H9 (cell line): ENCODE measurements around the gene MCHR1. TPM values are rescaled to one million over a fixed set of nuclear protein-coding genes. Genes with fewer than 3 reads are reported as not detected.

Experiments
- DNase-seq: peaks from one replicate; pipeline ENCODE4 v3.0.0-alpha.2; 2017
- H2AFZ ChIP-seq: one replicate; pipeline ENCODE4 v1.6.1; 2013; ENCODE audit warnings: mild to moderate bottlenecking, low read length, control low read depth, moderate library complexity
- H2AK5ac ChIP-seq: 2 replicates; pipeline ENCODE4 v1.6.1; 2013; ENCODE audit warnings: low read length, control low read depth, mixed read lengths; ENCODE audit not compliant: insufficient read length
- H2BK120ac ChIP-seq: one replicate; pipeline ENCODE4 v1.6.1; 2013; ENCODE audit warnings: low read depth, mild to moderate bottlenecking, low read length, control low read depth, inconsistent platforms; ENCODE audit not compliant: poor library complexity, severe bottlenecking
- H2BK12ac ChIP-seq: 2 replicates; pipeline ENCODE4 v1.6.1; 2013; ENCODE audit warnings: low read length, control low read depth, mixed read lengths, low read depth; ENCODE audit not compliant: insufficient read length
- H2BK15ac ChIP-seq: 2 replicates; pipeline ENCODE4 v1.6.1; 2013; ENCODE audit warnings: low read depth, low read length, control low read depth
- H2BK20ac ChIP-seq: one replicate; pipeline ENCODE4 v1.6.1; 2013; ENCODE audit warnings: low read depth, mild to moderate bottlenecking, low read length, control low read depth, inconsistent platforms; ENCODE audit not compliant: poor library complexity, severe bottlenecking
- H2BK5ac ChIP-seq: 2 replicates; pipeline ENCODE4 v1.6.1; 2013; ENCODE audit warnings: low read length, control low read depth, mixed read lengths; ENCODE audit not compliant: insufficient read length
- H3K14ac ChIP-seq: 2 replicates; pipeline ENCODE4 v1.6.1; 2013; ENCODE audit warnings: low read length, control low read depth; ENCODE audit not compliant: insufficient read depth
- H3K18ac ChIP-seq: 2 replicates; pipeline ENCODE4 v1.6.1; 2013; ENCODE audit warnings: low read depth, mild to moderate bottlenecking, mixed read lengths, low read length, control low read depth; ENCODE audit not compliant: insufficient read length
- H3K23ac ChIP-seq: 2 replicates; pipeline ENCODE4 v1.6.1; 2013; ENCODE audit warnings: low read length, control low read depth, mixed read lengths, low read depth; ENCODE audit not compliant: insufficient read length
- H3K23me2 ChIP-seq: 2 replicates; pipeline ENCODE4 v1.6.1; 2013; ENCODE audit warnings: low read depth, mild to moderate bottlenecking, mixed read lengths, low read length, control low read depth; ENCODE audit not compliant: insufficient read length, poor library complexity, severe bottlenecking
- H3K27ac ChIP-seq: 2 replicates; pipeline ENCODE4 v1.5.1; 2013; ENCODE audit warnings: low read length, control low read depth, mixed read lengths, low read depth; ENCODE audit not compliant: insufficient read length
- H3K27me3 ChIP-seq: 2 replicates; pipeline ENCODE4 v1.6.1; 2013; ENCODE audit warnings: low read length, control low read depth, inconsistent platforms; ENCODE audit not compliant: insufficient read depth
- H3K4ac ChIP-seq: 2 replicates; pipeline ENCODE4 v1.6.1; 2013; ENCODE audit warnings: low read depth, mild to moderate bottlenecking, control low read depth, inconsistent platforms, low read length, moderate library complexity
- H3K4me1 ChIP-seq: 2 replicates; pipeline ENCODE4 v1.6.1; 2013; ENCODE audit warnings: low read length, control low read depth, inconsistent platforms; ENCODE audit not compliant: insufficient read depth
- H3K4me2 ChIP-seq: 2 replicates; pipeline ENCODE4 v1.6.1; 2013; ENCODE audit warnings: low read length, control low read depth, mixed read lengths; ENCODE audit not compliant: insufficient read length, insufficient read depth
- H3K56ac ChIP-seq: 2 replicates; pipeline ENCODE4 v1.6.1; 2013; ENCODE audit warnings: low read depth, mild to moderate bottlenecking, mixed read lengths, low read length, control low read depth; ENCODE audit not compliant: insufficient read length
- H3K79me1 ChIP-seq: 2 replicates; pipeline ENCODE4 v1.6.1; 2013; ENCODE audit warnings: low read depth, mild to moderate bottlenecking, moderate library complexity, low read length, control low read depth, inconsistent platforms; ENCODE audit not compliant: insufficient read depth, poor library complexity, severe bottlenecking
- H3K79me2 ChIP-seq: 2 replicates; pipeline ENCODE4 v1.6.1; 2013; ENCODE audit warnings: low read length, control low read depth, inconsistent platforms; ENCODE audit not compliant: insufficient read depth
- H3K9ac ChIP-seq: 2 replicates; pipeline ENCODE4 v1.6.1; 2013; ENCODE audit warnings: low read length, control low read depth, mixed read lengths; ENCODE audit not compliant: insufficient read length; ENCODE audit errors: extremely low read depth
- H3K9me3 ChIP-seq: one replicate; pipeline ENCODE4 v1.6.1; 2013; ENCODE audit warnings: low read depth, low read length, inconsistent platforms; ENCODE audit not compliant: control insufficient read depth
- H3T11ph ChIP-seq: one replicate; pipeline ENCODE4 v1.6.1; 2013; ENCODE audit warnings: mild to moderate bottlenecking, low read length, control low read depth, inconsistent platforms
- H4K20me1 ChIP-seq: one replicate; pipeline ENCODE4 v1.6.1; 2013; ENCODE audit not compliant: control insufficient read depth, insufficient read length, insufficient read depth
- H4K5ac ChIP-seq: 2 replicates; pipeline ENCODE4 v1.6.1; 2013; ENCODE audit warnings: low read depth, mild to moderate bottlenecking, mixed read lengths, low read length, control low read depth; ENCODE audit not compliant: insufficient read length
- H4K8ac ChIP-seq: replicated peaks from 2 replicates; pipeline ENCODE4 v1.6.1; 2013; ENCODE audit warnings: low read length, control low read depth, mixed read lengths, low read depth; ENCODE audit not compliant: insufficient read length
- H4K91ac ChIP-seq: 2 replicates; pipeline ENCODE4 v1.6.1; 2013; ENCODE audit warnings: low read depth, mild to moderate bottlenecking, moderate library complexity, mixed read lengths, low read length, control low read depth; ENCODE audit not compliant: insufficient read length
- H3K27ac Mint-ChIP-seq, 3 experiments: 2 replicates in 2 of 3; 3 replicates in 1 of 3; pipeline ENCODE4 v1.8.0; 2020 to 2021; ENCODE audit warnings: mixed read lengths in 3 of 3, mild to moderate bottlenecking in 1 of 3, moderate library complexity in 1 of 3
- H3K27me3 Mint-ChIP-seq: 2 replicates; pipeline ENCODE4 v1.8.0; 2021; ENCODE audit warnings: low read depth, mild to moderate bottlenecking, moderate library complexity, mixed read lengths
- H3K36me3 Mint-ChIP-seq, 3 experiments: 2 replicates in 2 of 3; 3 replicates in 1 of 3; pipeline ENCODE4 v1.8.0; 2020 to 2021; ENCODE audit warnings: low read depth in 3 of 3, mixed read lengths in 3 of 3; ENCODE audit not compliant: insufficient read depth in 1 of 3
- H3K4me1 Mint-ChIP-seq, 2 experiments: 2 replicates each; pipeline ENCODE4 v1.8.0; 2020; ENCODE audit warnings: mixed read lengths in 2 of 2
- H3K4me3 Mint-ChIP-seq, 2 experiments: 2 replicates in 1 of 2; 3 replicates in 1 of 2; pipeline ENCODE4 v1.8.0; 2020 to 2021; ENCODE audit warnings: mild to moderate bottlenecking in 2 of 2, mixed read lengths in 2 of 2, moderate library complexity in 1 of 2
- H3K9me3 Mint-ChIP-seq, 2 experiments: 2 replicates in 1 of 2; 3 replicates in 1 of 2; pipeline ENCODE4 v1.8.0; 2020; ENCODE audit warnings: mild to moderate bottlenecking in 2 of 2, mixed read lengths in 2 of 2, moderate library complexity in 1 of 2
- WGBS: extraction: QIAGEN DNeasy Blood & Tissue Kit; methylation state at CpG from one replicate; pipeline ENCODE4 v1.1.7; 2013; ENCODE audit warnings: missing lambda C conversion rate, low lambda C conversion rate, mixed read lengths; ENCODE audit not compliant: insufficient read length; ENCODE audit errors: extremely low coverage; 5-methylcytosine and 5-hydroxymethylcytosine counted together
- total RNA-seq: library from RNA; stranded (reverse); gene quantifications from 2 replicates; pipeline ENCODE4 v1.2.1, GENCODE V29; 2021
- TF ChIP-seq, protein P1 (sequence below): fragments of 200-600 bp; sonication (generic); conservative IDR thresholded peaks from 3 replicates; pipeline ENCODE4 v1.8.0; 2021; ENCODE audit warnings: antibody characterized with exemption, mild to moderate bottlenecking

The MCHR1 gene
- total RNA-seq, 1 experiment from 2014 or later: 2.9 TPM

DNA sequence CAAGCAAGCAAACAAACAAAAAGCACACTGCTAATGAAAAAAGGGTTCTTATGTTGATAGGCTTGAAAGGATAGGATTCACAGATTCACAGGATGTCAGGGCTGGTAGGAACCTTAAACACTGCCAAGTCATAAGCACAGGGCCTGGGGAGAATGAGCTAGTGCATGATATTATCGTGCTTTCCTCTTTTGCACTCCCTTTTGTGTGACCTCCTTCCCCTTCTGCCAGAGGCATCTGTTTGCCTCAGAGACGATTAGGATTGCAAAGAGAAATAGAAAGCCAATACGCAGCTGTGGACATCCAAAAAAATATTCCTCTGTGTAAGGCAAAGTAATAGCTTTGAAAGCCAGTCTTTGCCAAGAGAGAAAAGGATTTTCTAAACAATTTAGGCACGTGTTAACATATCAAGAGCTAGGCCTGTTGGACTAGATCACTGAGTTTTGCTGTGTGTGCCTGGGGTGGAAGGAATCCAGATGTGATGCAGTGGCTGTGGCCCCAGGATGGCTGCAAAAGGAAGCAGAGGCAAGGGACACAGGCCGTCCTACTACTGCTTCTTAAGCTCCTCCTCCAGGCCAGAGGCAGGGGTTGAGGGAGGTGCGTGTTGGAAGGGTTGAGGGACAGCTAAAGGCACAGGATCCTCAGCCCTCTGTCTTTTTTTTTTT is 30.6 kb downstream of the MCHR1 start:
- H3K14ac ChIP-seq: no peak overlapping the region
- H2BK12ac ChIP-seq: no peak overlapping the region
- H2BK20ac ChIP-seq: no peak overlapping the region
- H3K4me1 ChIP-seq: peaks cover 4% of the 10 kb centered on the region; the same call in 1 of the 2 replicates
- H3K4me2 ChIP-seq: no peak overlapping the region
- H3K79me1 ChIP-seq: no peaks in the 10 kb centered on the region
- Mint-ChIP-seq H3K36me3 (peaks cover 2 to 9% (median 6%) of the 10 kb centered on the region in 3 experiments; a peak in 5 of 7 replicates), H3K27ac (peak overlapping the region in 2 of 3 experiments; percentile 60 to 84; a peak in 4 of 7 replicates), H3K4me3 (no peak overlapping the region), H3K27me3 (peaks cover 2% of the 10 kb centered on the region; the same call in 1 of the 2 replicates), H3K9me3 (peaks cover 11 to 12% of the 10 kb centered on the region in 2 experiments; a peak in 4 of 5 replicates), H3K4me1 (peaks cover 25 to 43% of the 10 kb centered on the region in 2 experiments)
- no peaks in the 10 kb centered on the region for H3K9me3 ChIP-seq
- H2AK5ac ChIP-seq: no peak overlapping the region
- no peak overlapping the region for H3K56ac ChIP-seq
- no peak overlapping the region for H2BK120ac ChIP-seq
- WGBS: no CpG with 5 or more reads among the region's 6 CpGs
- DNase-seq: no peak
- no peaks in the 10 kb centered on the region for H3K79me2 ChIP-seq
- H3K27me3 ChIP-seq: no peaks in the 10 kb centered on the region
- H3K9ac ChIP-seq: no peak overlapping the region
- H4K91ac ChIP-seq: no peak overlapping the region
- no peak overlapping the region for H2BK15ac ChIP-seq
- TF ChIP-seq, protein P1, sequence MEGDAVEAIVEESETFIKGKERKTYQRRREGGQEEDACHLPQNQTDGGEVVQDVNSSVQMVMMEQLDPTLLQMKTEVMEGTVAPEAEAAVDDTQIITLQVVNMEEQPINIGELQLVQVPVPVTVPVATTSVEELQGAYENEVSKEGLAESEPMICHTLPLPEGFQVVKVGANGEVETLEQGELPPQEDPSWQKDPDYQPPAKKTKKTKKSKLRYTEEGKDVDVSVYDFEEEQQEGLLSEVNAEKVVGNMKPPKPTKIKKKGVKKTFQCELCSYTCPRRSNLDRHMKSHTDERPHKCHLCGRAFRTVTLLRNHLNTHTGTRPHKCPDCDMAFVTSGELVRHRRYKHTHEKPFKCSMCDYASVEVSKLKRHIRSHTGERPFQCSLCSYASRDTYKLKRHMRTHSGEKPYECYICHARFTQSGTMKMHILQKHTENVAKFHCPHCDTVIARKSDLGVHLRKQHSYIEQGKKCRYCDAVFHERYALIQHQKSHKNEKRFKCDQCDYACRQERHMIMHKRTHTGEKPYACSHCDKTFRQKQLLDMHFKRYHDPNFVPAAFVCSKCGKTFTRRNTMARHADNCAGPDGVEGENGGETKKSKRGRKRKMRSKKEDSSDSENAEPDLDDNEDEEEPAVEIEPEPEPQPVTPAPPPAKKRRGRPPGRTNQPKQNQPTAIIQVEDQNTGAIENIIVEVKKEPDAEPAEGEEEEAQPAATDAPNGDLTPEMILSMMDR: no peak
- no peak overlapping the region for H2AFZ ChIP-seq
- no peak overlapping the region for H2BK5ac ChIP-seq
- H3K23ac ChIP-seq: no peak overlapping the region
- H3T11ph ChIP-seq: no peak overlapping the region
- H3K4ac ChIP-seq: no peak overlapping the region
- H3K23me2 ChIP-seq: no peaks in the 10 kb centered on the region
- no peak overlapping the region for H4K5ac ChIP-seq
- H4K8ac ChIP-seq: no peak overlapping the region
- H3K18ac ChIP-seq: no peak overlapping the region
- no peak overlapping the region for H3K27ac ChIP-seq
- H4K20me1 ChIP-seq: no peaks in the 10 kb centered on the region
